A549 (cell line): ENCODE data around the gene TEKT3.

Experiments used
- CHD4 ChIP-seq: fragments of 200-600 bp; sonication (generic); IDR thresholded peaks from 2 replicates; pipeline ENCODE4 v1.6.1; 2016; ENCODE audit warnings: antibody characterized with exemption, mild to moderate bottlenecking, borderline replicate concordance
- CTCF ChIP-seq: fragments of >200 bp; sonication (Bioruptor Twin); formaldehyde crosslinking; IDR thresholded peaks from 3 replicates; pipeline ENCODE4 v1.5.1; 2016
- KDM1A ChIP-seq: fragments of 200-600 bp; sonication (generic); IDR thresholded peaks from 2 replicates; pipeline ENCODE4 v1.6.1; 2016; ENCODE audit warnings: low read depth, mild to moderate bottlenecking
- MAX ChIP-seq: IDR thresholded peaks from 2 replicates; pipeline ENCODE4 v1.6.1; 2012
- MAZ ChIP-seq: fragments of 150-350 bp; IDR thresholded peaks from 2 replicates; pipeline ENCODE4 v1.6.1; 2014; ENCODE audit warnings: antibody characterized with exemption, low read depth, low read length, borderline replicate concordance
- MYC ChIP-seq: IDR thresholded peaks from 2 replicates; pipeline ENCODE4 v1.6.1; 2012; ENCODE audit warnings: mild to moderate bottlenecking, inconsistent platforms, low read length, improper control_type of control experiment, borderline replicate concordance
- NFE2L2 ChIP-seq: fragments of 150-350 bp; conservative IDR thresholded peaks from 2 replicates; pipeline ENCODE4 v1.6.1; 2014; ENCODE audit warnings: low read length
- POLR2A ChIP-seq: IDR thresholded peaks from 2 replicates; pipeline ENCODE4 v1.6.1; 2012; ENCODE audit warnings: mild to moderate bottlenecking, low read length
- POLR2AphosphoS2 ChIP-seq: conservative IDR thresholded peaks from 2 replicates; pipeline ENCODE4 v1.6.1; 2012; ENCODE audit warnings: low read length, improper control_type of control experiment, inconsistent platforms
- REST ChIP-seq: fragments of 200-600 bp; sonication (generic); IDR thresholded peaks from 2 replicates; pipeline ENCODE4 v1.6.1; 2016; ENCODE audit warnings: antibody characterized with exemption, mild to moderate bottlenecking, moderate library complexity
- SMC3 ChIP-seq: fragments of >200 bp; sonication (Bioruptor Twin); formaldehyde crosslinking; IDR thresholded peaks from 3 replicates; pipeline ENCODE4 v1.6.1; 2018; ENCODE audit warnings: inconsistent platforms
- USF2 ChIP-seq: fragments of 450-650 bp; IDR thresholded peaks from 2 replicates; pipeline ENCODE4 v1.6.1; 2014; ENCODE audit warnings: antibody characterized with exemption

GRCh38 chr17:15378243-15378642 is 36.8 kb upstream of the TEKT3 start:
- TF ChIP-seq CTCF = no peak
- TF ChIP-seq SMC3 = no peak
- no peak for TF ChIP-seq MAX
- no peak for TF ChIP-seq POLR2A
- no peak for TF ChIP-seq POLR2AphosphoS2
- TF ChIP-seq MAZ = no peak
- TF ChIP-seq NFE2L2 = no peak
- no peak for TF ChIP-seq USF2
- no peak for TF ChIP-seq MYC
- TF ChIP-seq CHD4 = no peak
- TF ChIP-seq KDM1A = no peak
- TF ChIP-seq REST = no peak
